ENCODE results near the gene PARP4.
"Not testable (repeated sequence)": the region's sequence is repeated elsewhere in the genome, so short reads cannot be mapped to it uniquely, and the experiment has no call there.

Gene PARP4

DNA sequence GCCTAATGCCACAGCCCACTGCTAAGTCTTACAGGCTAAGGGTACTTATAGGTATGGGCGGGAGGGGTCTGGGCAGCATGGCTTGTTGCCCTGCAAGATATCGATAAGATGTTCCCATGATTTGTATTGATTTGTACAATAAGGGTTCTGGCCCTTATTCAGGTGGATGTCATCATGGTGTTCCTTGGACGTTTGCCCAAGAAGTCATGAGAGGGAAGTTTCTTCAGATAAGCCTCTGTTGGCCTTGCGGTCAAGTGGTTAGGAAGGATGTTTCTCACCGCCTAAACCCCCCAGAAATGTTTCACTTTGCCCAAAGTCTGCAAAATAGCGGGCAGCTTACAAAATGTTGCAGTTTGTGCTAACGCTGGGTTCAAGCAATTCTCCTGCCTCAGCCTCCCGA, 7.3 kb downstream of the PARP4 start:
- DNase-seq = peak; percentile 23

DNA sequence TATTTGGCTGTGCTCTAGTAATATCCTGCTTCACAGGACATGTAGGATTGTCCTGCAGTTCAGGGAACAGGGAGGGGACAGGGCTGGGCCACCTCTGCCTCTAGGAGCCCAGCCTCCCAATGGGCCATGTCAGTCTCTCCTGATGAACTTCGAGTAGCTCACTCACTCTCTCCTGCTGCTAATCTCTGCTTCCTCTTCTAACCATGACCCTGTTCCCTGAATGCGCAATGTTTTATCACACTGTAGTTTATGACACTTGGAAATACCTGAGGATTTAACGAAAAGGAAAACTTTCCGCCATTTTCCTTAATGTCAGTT, 9.2 kb downstream of the PARP4 start:
- DNase-seq = no peak

DNA sequence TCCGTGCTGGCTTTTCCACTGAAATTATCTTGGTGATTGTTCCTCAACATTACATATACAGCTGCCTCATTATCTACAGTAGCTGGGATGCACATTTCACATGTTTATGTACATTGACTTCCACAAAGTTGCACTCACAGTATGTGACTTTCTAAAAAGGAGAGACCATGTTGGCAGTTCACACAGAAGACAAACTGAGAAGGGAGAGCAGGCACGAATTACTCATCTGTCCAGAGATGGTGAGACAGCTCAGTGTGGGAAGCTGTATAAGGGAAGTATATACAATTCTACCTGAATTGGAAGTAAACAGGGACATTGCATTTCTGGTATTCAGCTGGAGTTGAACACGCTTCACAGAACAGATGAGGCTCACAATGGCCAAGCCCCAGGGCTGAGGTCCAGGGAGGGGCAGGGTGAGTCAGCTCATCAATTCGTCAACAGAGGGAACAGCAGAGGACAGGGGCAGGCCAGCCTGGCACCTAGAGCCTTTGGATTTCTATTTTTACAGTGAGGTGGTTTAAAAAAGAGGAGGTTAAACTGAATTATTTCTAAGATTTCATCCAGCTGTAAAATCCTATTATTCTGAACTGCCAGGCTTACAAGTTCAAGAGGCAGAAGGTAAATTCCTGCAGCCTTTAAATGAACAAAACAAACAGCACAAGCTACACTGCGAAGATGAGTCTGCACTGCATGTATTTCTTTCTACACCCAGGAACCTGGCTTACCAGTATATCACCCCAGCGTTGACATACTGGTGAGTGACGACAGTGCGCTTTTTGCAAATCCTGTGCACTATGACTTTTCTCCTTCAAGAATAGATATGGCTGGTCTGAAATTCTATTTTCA, 9.8 kb downstream of the PARP4 start:
- DNase-seq = peak; percentile 11

DNA sequence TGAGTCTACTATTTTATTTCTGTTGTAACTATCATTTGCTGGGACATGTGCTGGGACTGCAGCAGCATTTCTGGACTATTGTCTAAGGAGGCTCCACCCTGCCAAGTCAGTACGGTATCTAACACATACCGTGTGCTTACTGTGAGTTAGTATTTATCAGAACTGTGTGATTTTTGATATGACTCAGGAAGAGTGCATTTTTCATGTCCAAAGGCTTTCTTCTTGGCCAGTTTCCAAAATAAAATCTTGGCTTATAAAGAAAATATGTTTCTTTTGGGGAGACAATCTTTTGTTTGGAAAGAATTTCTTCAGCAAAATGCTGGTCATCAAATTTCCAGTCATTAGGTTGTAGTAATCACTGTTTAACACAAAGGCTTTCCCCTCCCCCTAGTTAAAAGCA, 11.6 kb downstream of the PARP4 start:
- DNase-seq = no peak

DNA sequence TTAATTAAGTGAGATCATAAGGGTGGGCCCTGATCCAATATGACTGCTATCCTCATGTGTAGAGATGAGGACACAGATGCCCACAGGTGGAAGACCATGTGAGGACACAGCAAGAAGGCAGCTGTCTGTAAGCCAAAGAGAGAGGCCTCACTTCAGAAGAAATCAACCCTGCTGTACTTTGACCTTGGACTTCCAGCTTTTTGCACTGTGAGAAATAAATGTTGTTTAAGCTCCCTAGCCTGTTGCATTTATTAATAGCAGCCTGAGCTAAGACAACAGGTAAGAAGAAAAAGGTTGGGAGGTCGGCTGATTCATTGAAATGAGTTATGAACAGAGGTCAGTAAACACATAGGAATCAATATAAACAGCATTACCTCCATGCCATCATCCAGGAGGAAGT, 14.8 kb downstream of the PARP4 start:
- no peak for DNase-seq

DNA sequence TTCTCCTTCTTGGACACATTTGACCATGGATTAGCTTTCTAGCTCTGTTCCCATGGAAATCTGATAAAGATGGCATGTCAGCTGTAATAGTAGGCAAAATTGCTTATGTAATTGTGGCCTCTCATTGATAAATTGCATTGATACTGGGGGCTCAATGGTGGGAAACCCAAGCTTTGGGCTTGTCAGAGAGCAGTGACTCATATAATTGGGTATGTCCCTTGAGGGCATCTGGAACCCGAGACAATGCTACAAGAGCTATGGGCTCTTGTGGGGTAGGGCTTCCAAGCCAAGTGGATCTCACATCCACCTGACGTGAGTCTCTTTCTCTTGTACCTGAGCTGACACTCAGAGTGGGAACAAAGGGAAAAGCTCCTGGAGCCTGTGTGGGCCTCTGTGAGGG, 16.3 kb downstream of the PARP4 start:
- not testable (repeated sequence) for DNase-seq

DNA sequence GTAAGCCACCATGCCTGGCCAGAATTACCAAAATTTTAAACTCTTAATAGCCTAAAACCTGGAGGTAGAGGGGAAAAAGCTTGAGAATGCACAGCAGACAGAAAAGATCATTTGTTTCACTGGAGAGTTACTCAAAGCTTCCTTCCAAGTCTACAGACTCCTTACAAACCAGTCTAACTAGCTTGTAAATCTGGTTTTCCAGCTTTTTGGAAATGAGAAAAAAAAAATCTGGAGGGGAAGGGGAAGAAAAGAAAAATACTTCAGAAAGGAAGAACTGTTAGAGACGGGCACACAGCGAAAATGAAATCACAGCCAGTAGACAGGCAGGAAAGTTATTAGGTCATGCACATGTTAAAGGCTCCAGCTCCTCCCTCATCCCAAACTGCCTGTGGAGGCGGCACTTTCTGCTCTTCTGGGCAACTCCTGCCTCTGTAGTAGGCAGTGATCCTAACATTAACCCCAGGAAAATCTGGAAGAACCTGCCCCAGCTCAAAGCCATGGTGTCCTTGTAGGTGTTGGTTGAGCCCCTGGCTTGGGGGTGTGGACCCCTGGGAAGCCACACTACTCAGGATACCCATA, 17.3 kb downstream of the PARP4 start:
- no peak for DNase-seq

DNA sequence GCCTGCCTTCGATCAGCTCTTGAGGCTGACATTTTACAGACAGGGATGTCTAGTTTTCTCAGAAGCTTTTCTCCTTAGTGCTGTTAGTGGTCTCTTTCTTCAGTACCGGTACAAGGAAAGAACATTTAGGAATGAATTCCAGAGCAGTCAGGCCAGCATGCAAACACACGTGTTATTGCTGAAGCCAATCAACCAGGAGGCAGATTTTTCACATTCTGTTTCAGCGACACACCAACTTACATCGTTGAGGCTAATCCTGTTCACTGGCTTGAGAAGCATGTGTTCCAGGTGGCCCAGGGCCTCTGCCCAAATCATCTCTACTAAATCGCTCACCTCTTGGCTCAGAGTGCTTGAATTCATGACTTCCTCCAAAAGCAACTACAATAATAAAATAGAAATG, 19.2 kb downstream of the PARP4 start:
- no peak for DNase-seq

DNA sequence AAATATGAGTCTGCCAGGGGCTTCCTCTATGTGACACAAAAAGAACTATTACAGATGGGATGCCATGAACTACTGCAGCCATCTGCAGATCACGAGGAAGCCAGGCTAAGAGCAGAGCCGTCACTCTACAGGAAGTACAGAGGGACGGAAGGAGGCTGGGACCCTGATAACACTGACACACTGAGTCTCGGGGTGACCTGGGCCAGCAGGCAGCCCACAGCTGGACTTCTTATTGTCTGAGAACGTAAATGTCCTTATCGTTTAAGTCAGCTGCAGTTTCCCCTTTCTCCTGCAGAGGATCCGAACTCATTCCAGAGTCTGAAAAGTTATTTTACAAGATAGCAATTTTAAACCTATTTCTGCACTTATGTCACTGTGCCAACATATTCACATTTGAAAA, 20.7 kb downstream of the PARP4 start:
- DNase-seq = no peak

DNA sequence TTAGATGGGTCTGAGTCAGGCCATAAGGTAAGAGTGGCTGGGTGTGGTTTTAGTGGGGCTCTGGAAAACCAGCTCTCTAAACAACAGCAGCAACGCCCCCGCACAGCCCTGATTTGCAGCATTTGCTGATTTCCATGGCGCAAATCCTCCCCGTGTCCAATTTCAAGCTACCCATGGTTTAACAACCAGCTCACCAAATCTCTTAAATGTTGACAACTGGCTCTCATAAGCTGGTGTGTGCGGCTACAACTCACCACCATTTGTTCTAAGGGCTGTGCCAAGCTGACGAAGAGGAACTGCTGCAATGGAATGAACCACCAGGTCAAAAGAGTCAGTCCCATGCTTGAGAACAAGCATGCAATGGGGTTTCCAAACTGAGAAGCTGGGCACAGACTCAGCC, 22.9 kb downstream of the PARP4 start:
- no peak for DNase-seq

DNA sequence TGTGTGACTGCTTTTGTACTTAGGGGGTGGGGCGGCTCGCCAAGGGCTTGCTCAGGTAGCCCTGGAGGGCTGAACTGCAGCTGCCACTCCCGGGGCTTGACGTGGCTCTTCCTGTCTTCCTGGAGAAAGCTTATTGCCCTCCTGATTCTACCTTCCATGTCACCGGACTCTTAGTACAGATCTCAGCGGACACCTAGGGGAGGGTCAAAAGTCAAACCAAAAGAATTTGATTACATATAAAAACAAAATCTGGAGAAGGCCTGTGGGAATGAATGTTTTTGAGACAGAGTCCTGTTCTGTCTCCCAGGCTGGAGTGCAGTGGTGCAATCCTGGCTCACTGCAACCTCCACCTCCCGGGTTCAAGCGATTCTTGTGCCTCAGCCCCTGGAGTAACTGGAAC, 24.5 kb downstream of the PARP4 start:
- DNase-seq = not testable (repeated sequence)

DNA sequence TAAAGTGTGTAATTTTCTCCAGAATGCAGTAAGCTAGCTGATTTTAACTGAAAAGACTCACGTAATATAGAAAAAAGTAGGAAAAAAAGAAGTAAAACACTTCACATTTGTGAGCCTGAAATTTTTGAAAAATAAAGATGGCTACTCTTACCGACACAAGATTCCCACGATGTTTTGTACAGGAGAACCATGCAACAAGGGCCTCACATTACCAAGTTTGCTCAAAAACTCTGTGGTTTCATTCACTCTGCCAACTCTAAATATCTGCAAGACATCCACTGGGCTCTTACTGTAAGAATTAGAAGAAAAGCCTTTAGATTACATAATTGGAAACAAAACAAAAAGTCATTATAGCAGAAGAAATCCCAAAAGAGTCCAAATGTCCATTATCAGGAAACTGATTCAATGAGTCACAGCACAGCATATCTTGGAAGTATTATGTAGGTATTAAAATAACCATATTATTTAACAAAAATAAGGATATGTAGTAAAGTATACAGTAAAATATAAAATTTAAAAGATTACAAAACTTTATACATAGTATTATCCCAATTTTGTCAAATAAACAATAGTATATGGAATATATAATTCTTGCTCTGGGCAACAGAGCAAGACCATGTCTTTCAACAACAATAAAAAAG, 26.4 kb downstream of the PARP4 start:
- not testable (repeated sequence) for DNase-seq

DNA sequence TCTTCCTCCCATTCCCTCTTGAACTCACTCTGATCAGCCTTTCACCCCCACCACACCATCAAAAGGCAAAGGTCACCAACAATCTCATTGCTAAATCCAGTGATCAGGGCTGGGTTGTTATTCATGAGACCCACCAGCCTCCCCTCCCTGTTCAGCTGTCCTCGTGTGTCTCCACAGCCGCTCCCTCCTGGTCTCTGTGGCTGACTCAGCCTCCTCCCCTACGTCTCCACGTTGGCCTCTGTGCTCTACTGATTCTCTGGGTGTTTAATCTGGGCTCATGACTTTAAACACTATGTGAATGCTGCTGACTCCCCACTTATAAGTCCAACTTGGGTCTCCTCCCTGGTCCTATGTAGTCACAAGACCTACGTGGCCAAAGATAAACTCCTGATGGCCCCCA, 38.9 kb downstream of the PARP4 start:
- DNase-seq = no peak

DNA sequence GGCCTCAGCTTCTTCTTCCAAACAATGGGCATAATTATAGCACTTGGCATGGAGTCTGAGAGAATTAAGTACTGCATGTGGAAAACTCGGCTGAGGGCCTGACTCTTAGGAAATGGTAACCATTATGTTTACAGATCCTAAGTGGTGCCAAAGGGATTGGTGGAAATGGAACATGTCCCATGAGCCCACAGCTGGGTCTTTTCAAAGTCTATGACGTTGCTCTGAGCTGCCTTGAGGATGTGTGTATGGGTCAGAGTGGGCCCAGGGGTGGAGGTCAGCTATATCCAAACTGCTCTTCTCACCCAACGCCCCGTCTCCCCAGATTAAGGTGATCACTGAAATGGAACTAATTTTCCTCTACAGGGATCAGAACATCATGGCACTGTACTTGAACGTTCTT, 40.4 kb downstream of the PARP4 start:
- not testable (repeated sequence) for DNase-seq

DNA sequence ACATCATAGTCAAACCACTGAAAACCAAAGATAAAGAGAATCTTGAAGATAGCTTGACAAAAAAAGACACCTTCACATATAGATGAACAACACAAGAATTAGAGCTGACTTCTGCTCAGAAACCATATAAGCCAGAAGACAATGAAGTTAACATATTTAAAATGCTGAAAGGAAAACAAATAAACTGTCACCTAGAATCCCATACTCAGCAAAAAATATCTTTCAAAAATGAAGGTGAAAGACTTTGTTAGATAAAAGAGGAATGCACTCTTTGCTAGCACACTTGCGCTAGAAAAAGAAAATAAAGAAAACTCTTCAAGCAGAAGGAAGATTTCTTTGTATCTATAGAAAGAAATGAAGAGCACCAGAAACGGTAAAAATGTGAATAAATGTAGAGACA, 49.5 kb downstream of the PARP4 start:
- no peak for DNase-seq

DNA sequence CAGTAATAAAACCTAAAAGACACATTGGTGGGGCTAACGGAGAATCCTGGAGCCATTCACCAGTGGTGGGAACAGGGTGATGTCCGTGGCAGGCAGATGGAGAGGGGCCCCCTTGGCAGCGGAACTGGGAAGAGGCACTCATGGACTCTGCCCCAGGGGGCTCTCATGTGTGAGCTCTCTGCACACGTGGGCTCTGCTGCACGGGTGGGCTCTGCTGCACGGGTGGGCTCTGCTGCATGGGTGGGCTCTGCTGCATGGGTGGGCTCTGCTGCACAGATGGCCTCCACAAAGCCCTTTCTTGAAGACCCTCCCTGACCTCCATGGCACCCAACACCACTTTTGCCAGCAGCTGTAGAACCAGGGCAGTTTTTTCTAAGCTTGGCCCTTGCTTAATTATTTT, 52.3 kb downstream of the PARP4 start:
- no peak for DNase-seq

DNA sequence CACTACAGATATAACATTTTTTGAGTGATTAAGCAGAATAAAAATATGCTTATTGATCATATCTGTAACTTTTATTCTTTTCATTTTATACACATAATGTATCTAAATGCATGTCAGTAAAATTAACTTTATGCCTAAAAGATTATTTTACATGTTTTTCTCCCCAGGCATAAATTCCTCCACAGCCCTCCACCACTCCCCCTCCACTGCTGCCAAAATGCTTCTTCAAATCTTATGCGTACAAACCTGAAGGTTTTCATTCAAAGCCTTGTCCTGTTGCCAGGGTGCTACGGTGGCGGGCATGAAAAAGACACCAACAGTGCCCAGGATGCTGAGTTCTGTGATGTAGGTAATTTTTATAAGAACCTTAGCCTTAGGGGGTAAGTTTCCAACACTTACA, 52.9 kb downstream of the PARP4 start:
- no peak for DNase-seq

DNA sequence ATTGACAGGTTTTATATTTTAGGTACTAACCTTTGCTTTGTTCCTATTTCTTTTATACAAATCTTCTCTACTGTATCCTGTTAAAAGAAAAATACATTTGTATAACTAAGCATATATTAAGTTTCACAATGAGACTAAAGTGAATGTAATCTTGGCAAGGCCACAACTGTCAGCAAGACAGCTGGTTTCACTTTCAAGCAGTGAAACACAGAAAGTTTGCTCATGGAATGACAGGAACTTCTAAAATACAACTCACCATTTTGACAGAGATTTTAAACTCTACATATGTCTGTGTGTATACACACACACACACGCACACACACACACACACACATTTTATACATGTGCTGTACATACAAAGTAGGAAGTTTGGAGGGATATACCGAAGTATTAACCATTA, 53.3 kb downstream of the PARP4 start:
- DNase-seq = peak; percentile 82

DNA sequence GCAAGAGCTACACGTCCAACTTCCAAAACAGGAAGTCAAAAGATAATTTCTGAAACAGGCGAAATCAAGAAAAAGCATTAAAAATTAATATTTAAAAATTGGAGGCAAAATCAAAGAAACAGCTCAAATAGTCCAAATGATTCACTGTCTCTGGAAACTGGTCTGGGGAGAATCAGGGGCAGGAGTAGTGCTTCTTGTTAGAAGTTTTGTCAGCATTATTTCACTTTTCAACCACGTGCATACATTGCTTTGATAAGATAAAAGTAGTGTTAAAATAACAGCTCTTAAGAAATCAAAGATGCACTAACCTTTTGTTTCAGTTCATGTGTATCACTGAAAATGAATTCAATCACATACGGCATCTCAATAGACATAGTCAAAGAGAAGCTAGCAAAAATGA, 53.8 kb downstream of the PARP4 start:
- DNase-seq = no peak

DNA sequence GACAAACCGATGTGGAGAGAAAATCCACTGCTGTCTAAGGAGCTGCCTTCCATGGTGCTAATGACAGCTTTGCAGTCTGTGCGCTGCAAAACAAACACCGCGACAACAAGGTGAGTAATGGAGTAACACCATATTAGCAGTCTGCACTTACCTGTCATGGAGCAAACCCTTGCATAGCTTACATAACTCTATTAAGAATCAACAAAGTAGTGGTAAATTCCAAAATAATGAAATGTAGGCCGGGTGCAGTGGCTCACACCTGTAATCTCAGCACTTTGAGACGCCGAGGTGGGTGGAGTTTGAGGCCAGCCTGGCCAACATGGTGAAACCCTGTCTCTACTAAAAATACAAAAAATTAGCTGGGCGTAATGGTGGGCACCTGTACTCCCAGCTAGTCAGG, 56.2 kb downstream of the PARP4 start:
- DNase-seq = no peak

DNA sequence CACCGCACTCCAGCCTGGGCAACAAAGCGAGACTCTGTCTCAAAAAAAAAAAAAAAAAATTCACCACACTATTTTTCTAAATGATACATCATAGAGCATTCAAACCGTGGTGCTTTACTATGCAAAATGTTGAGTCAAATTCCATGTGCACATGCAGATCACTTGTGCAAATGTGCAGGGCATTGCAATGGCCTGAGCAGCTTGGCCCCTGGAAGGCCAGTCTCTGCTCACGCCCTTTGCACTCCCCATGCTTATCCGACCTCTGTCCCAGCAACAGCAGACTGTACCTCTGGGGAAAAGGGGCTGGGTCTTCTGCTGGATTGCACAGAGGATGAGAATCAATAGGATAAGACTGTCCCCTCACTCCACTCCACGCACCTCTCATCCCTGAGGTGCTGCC, 58.5 kb downstream of the PARP4 start:
- no peak for DNase-seq

DNA sequence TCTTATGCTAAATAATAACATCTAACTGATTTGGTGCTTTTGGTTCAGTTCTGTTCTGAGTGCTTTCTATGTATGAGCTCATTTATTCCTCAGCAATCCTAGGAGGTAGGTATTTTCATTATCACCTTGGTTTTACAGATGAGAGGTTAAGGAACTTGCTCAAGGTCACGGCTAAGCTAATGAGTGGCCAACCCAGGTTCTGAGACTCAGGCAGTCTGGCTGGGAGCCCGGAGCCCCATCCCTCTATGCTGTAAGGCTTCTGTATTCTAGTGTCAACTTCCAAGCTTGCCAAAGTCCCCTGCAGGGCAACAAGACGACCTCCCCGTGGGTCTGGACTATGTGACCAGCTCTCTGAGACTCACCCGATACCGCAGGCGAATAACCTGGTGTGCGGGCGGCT, 60.5 kb downstream of the PARP4 start:
- DNase-seq = no peak

DNA sequence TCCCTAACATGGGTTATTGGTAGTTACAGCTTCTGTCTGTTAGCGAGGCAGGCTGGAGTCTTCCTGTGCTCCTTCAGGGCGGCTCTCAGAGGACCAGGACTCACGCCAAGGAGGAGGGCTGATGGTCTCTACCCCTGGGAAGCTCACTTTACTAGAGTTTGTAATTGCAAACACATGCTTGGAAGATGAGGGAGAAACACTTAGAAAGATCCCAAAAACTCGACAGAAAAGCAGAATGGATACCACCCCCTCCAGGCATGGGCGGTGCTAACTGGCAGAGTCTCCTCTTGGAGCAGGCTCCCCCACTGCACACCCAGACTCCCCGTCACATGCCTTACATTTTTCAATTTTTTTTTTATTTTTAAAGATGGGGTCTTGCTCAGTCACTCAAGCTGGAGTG, 62.0 kb downstream of the PARP4 start:
- no peak for DNase-seq

DNA sequence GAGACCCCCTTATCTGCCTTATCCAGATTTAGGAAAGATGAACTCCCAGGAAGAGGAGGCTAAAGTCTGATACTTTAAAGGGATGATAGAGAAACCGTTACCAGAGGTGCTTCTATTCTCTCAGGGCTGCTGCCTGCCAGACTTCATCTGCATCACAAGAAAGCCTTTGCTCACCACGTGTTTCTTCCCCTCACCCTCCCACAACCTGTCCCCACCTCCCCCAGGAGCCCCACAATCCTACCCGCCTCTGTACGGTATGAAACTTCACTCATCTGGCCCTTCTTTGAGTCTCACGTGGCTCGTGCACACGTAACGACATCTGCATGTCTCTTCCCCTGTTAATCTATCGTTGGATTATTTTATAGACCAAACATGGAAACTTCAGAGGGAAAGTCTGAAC, 67.7 kb downstream of the PARP4 start:
- DNase-seq = not testable (repeated sequence)

DNA sequence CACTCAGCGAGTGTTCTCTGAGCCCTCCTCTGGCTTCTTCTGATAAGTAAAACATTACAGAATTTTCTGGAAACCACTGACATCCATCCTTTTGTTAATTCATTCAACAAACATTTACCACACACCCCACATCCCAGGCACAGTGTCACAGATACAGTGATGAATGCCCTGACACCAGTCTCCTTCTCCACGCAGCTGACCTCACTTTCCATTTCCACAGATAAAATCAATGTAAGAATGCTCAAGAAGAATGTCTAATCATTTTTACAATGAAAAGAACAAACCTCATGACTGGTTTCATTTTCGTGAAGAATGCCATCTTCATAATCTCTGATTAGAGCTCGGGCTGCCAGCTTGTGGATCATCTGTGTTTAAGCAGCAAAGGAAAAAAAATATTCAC, 69.2 kb downstream of the PARP4 start:
- no peak for DNase-seq
